PC-3 (cell line): ENCODE measurements around the gene HMGA1.

Experiments used
- CTCF ChIP-seq: fragments of 300-600 bp; sonication (generic); conservative IDR thresholded peaks from 2 replicates; pipeline ENCODE4 v1.5.1; 2017; ENCODE audit warnings: antibody characterized with exemption, low read depth, mild to moderate bottlenecking, low read length
- EZH2 ChIP-seq: fragments of 300-600 bp; sonication (generic); IDR thresholded peaks from one replicate; pipeline ENCODE4 v1.6.1; 2017; ENCODE audit warnings: antibody characterized with exemption, mild to moderate bottlenecking, low read length; ENCODE audit not compliant: unreplicated experiment

- no peak for TF ChIP-seq CTCF
- TF ChIP-seq EZH2 = no peak
Measured at GRCh38 chr6:34231566-34232336, 4.9 kb upstream of the HMGA1 start.
